A172 (cell line): ENCODE measurements around the gene DOK6. TPM values are rescaled to one million over a fixed set of nuclear protein-coding genes. Genes with fewer than 3 reads are reported as not detected.
A peak's percentile ranks its signal among the peaks of the same experiment; 100 is the strongest.

Experiments used
- DNase-seq: peaks from one replicate; pipeline ENCODE4 v3.0.0-alpha.2; 2015; ENCODE audit warnings: low spot score
- total RNA-seq: library from RNA; depleted of rRNA; stranded (reverse); fragments of >200 nt; shearing (Covaris generic); gene quantifications from 2 replicates; pipeline ENCODE4 v1.2.3, GENCODE V29; 2014

The DOK6 gene
- total RNA-seq, 1 experiment from 2014 or later = not detected

GRCh38 chr18:69539404-69539803 lies 138.7 kb downstream of the DOK6 start:
- DNase-seq = no peak

GRCh38 chr18:69556228-69556627 lies 155.5 kb downstream of the DOK6 start:
- no peak for DNase-seq

GRCh38 chr18:69557282-69557681 lies 156.6 kb downstream of the DOK6 start:
- no peak for DNase-seq

DNA sequence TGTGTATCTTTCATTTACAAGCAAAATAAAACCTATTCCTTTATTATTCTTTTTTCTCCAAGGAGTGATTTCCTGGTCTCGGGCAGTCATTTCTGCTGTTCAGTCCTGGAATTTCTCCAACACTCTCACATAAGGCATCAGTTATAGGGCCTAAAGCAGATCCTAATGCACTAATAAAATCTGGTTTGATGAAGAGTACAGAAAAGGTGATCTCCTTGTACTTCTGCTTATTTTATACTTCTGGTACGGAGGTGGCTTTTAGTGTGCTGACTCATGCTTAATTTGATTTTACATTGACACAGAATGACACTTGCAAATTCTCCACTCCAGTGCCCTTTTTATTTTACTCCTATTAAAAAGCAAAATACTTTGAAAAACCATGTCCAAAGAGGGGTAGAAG lies 157.4 kb downstream of the DOK6 start:
- no peak for DNase-seq

DNA sequence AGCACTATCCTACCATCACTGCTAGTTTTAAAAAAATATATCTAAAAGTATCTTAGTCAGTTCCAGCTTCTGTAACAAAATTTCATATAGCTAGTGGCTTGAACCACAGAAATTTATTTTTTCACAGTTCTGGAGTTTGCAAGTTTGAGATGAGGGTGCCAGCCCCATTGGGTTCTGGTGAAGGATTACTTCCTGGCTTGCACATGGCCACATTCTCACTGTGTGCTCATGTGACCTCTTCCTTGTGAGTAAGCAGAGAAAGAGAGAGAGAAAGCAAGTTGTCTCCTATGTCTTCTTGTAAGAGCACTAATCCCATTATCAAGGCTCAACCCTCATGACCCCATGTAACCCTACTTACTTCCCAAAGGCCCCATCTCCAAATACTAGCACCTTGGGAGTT lies 158.9 kb downstream of the DOK6 start:
- DNase-seq = no peak

- no peak for DNase-seq
These were observed 163.9 kb downstream of the DOK6 start for GRCh38 chr18:69564602-69565001.

GRCh38 chr18:69567813-69568488 lies 167.3 kb downstream of the DOK6 start:
- DNase-seq = no peak

- no peak for DNase-seq
These were observed 168.4 kb downstream of the DOK6 start for GRCh38 chr18:69569133-69569532.

GRCh38 chr18:69574401-69574800 lies 173.7 kb downstream of the DOK6 start:
- no peak for DNase-seq

GRCh38 chr18:69580107-69580506 lies 179.4 kb downstream of the DOK6 start:
- peak; percentile 1 for DNase-seq

DNA sequence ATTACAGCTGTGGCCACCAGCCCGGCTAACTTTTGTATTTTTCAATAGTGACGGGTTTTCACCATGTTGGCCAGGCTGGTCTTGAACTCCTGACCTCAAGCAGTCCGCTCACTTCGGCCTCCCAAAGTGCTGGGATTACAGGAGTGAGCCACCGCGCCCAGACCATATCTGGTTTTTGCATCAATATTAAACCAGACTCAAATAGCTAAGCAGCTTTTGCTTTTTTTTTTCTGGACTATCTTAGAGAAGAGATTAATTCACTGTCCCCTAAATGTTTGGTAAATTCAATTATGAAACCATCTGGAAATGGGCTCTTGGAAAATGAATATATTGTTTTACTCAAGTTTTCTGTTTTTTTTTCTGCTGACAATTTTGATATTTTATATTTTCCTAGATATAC lies 183.7 kb downstream of the DOK6 start:
- DNase-seq = no peak

DNA sequence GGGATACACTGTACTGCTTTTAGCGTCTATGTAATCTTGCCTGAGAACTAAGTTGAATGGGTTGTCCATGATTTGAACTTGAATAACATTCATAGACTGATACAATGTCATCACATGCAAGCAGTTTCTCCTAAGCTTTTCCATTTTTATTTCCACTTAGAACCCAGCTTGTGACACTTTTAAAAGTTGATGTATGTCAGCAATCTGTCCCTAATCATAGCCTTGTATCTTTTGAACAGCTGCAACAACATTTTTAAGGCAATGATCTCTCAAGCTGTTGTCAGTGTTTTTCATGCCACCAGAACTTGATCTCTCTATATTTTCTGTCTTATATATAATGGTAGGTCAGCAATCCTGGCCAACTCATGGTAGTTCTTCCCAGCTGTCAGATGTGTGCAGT lies 185.0 kb downstream of the DOK6 start:
- DNase-seq = no peak

- no peak for DNase-seq
These were observed 185.8 kb downstream of the DOK6 start for GRCh38 chr18:69586537-69586936.

GRCh38 chr18:69588301-69588700 lies 187.6 kb downstream of the DOK6 start:
- no peak for DNase-seq

GRCh38 chr18:69590150-69590549 lies 189.5 kb downstream of the DOK6 start:
- peak; percentile 1 for DNase-seq

DNA sequence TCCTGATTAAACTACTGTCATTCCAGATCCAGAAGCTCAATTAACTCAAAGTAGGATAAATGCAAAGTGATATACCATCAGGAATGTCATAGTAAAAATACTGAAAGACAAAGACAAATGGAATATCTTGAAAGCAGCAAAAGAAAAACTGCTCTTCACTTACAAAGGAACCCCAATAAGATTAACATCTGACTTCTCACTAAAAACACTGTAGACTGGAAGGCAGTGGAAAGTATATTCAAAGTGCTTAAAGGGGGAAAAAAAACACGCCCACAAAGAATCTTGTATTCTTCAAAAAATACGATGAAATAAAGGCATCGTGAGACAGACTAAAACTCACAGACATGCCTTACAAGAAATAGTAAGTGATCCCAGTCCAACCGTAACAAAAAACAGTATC lies 195.7 kb downstream of the DOK6 start:
- no peak for DNase-seq

DNA sequence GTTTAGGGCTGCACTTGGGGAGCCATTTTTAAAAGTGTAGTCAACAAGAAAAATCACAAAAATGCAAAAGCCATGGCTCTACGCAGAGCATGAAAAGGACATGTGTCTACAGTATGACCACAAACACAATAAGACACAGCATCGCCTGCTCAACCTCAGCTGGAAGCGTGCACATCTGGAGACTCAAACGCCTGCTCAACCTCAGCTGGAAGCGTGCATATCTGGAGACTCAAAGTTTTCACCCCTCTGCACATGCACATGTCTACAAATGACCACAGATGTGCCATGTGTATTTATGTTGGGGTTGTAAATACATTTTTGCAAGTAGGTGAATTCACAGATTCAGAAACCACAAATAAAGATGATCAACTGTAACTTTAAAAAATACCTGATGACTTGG lies 196.9 kb downstream of the DOK6 start:
- no peak for DNase-seq

GRCh38 chr18:69599377-69599776 lies 198.7 kb downstream of the DOK6 start:
- no peak for DNase-seq

GRCh38 chr18:69612242-69612641 lies 211.6 kb downstream of the DOK6 start:
- no peak for DNase-seq

- no peak for DNase-seq
These were observed 215.4 kb downstream of the DOK6 start for GRCh38 chr18:69616114-69616513.

- DNase-seq = no peak
These were observed 216.7 kb downstream of the DOK6 start for GRCh38 chr18:69617408-69617807.

DNA sequence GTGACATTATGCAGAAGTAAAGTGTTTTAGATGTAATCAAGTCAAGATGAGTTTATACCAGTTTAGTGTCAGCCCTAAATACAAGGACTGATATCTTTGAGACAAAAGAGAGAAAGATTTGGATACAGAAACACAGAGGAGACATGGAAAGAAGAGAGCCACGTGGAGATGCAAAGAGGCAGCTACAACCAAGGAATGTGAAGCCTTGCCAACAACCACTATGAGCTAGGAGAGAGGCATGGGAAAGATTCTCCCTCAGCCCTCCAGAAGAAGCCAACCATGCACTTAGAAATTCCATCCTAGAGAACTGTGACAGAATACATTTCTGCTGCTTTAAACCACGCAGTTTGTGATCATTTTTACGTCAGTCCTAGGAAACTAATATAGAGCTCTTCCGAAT lies 217.2 kb downstream of the DOK6 start:
- DNase-seq = no peak

- no peak for DNase-seq
These were observed 221.5 kb downstream of the DOK6 start for GRCh38 chr18:69622184-69622583.

- no peak for DNase-seq
These were observed 222.3 kb downstream of the DOK6 start for GRCh38 chr18:69622961-69623360.
